HepG2 (cell line): Measurements from ENCODE around the gene CLDN15. TPM values are rescaled to one million over a fixed set of nuclear protein-coding genes. Genes with fewer than 3 reads are reported as not detected.

Experiments
- AKAP8 ChIP-seq: sonication (generic); formaldehyde crosslinking; IDR thresholded peaks from 2 replicates; pipeline ENCODE4 v1.5.1; 2020; ENCODE audit warnings: mild to moderate bottlenecking, missing genetic modification reagents
- ATF7 ChIP-seq, 2 experiments: fragments of 450-650 bp in 1 of 2; sonication (generic) in 1 of 2; formaldehyde crosslinking in 1 of 2; IDR thresholded peaks; 2 replicates each; pipeline versions ENCODE4 v1.4.0 to v1.6.1; 2016 to 2020; ENCODE audit warnings: antibody characterized with exemption in 1 of 2, mild to moderate bottlenecking in 1 of 2, missing genetic modification reagents in 1 of 2
- ELF1 ChIP-seq: sonication (generic); formaldehyde crosslinking; IDR thresholded peaks from 2 replicates; pipeline ENCODE4 v1.4.0; 2020; ENCODE audit warnings: missing genetic modification reagents
- HES4 ChIP-seq: sonication (generic); formaldehyde crosslinking; IDR thresholded peaks from 2 replicates; pipeline ENCODE4 v1.9.0; 2021; ENCODE audit warnings: mild to moderate bottlenecking, missing genetic modification reagents, borderline replicate concordance
- IRF9 ChIP-seq: sonication (generic); formaldehyde crosslinking; IDR thresholded peaks from 2 replicates; pipeline ENCODE4 v1.8.0; 2022; ENCODE audit warnings: missing genetic modification reagents, mild to moderate bottlenecking, borderline replicate concordance
- KDM1A ChIP-seq: IDR thresholded peaks from 2 replicates; pipeline ENCODE4 v1.6.1; 2016; ENCODE audit warnings: missing compliant biosample characterization
- NKX3-1 ChIP-seq: sonication (generic); formaldehyde crosslinking; IDR thresholded peaks from 2 replicates; pipeline ENCODE4 v1.5.0; 2020; ENCODE audit warnings: missing genetic modification reagents
- NR2F1 ChIP-seq, 2 experiments: fragments of 450-650 bp in 1 of 2; formaldehyde crosslinking in 1 of 2; IDR thresholded peaks; 2 replicates each; pipeline versions ENCODE4 v1.5.0 to v1.6.1; 2016 to 2020; ENCODE audit warnings: mild to moderate bottlenecking in 1 of 2, missing compliant biosample characterization in 1 of 2, missing genetic modification reagents in 1 of 2, moderate library complexity in 1 of 2
- NR3C1 ChIP-seq: sonication (generic); formaldehyde crosslinking; IDR thresholded peaks from 2 replicates; pipeline ENCODE4 v1.4.0; 2020; ENCODE audit warnings: missing genetic modification reagents
- PTBP1 ChIP-seq: fragments of 200-400 bp; formaldehyde crosslinking; IDR thresholded peaks from 2 replicates; pipeline ENCODE4 v1.6.1; 2018; ENCODE audit warnings: low read length, low read depth; ENCODE audit not compliant: poor library complexity, severe bottlenecking
- RAD51 ChIP-seq: fragments of 450-650 bp; IDR thresholded peaks from 2 replicates; pipeline ENCODE4 v1.6.1; 2016; ENCODE audit warnings: borderline replicate concordance
- SNAI1 ChIP-seq: sonication (generic); formaldehyde crosslinking; IDR thresholded peaks from 2 replicates; pipeline ENCODE4 v1.5.0; 2020; ENCODE audit warnings: mild to moderate bottlenecking, missing genetic modification reagents, borderline replicate concordance
- SUZ12 ChIP-seq: fragments of 150-350 bp; IDR thresholded peaks from 2 replicates; pipeline ENCODE4 v1.6.1; 2014; ENCODE audit warnings: low read depth, low read length
- TBX2 ChIP-seq: sonication (generic); formaldehyde crosslinking; IDR thresholded peaks from 2 replicates; pipeline ENCODE4 v1.5.0; 2020; ENCODE audit warnings: missing genetic modification reagents, mild to moderate bottlenecking, borderline replicate concordance
- TSC22D2 ChIP-seq: sonication (generic); formaldehyde crosslinking; IDR thresholded peaks from 2 replicates; pipeline ENCODE4 v1.5.1; 2020; ENCODE audit warnings: missing genetic modification reagents, mild to moderate bottlenecking, borderline replicate concordance
- U2AF1 ChIP-seq: fragments of 200-400 bp; formaldehyde crosslinking; optimal IDR thresholded peaks from 2 replicates; pipeline ENCODE3; 2017; ENCODE audit warnings: mild to moderate bottlenecking, low read depth, low read length
- ZBTB7A ChIP-seq: sonication (generic); formaldehyde crosslinking; IDR thresholded peaks from 2 replicates; pipeline ENCODE4 v1.8.0; 2022; ENCODE audit warnings: mild to moderate bottlenecking, missing genetic modification reagents
- ZC3H4 ChIP-seq: sonication (generic); formaldehyde crosslinking; IDR thresholded peaks from 2 replicates; pipeline ENCODE4 v1.4.0; 2020; ENCODE audit warnings: missing genetic modification reagents, borderline replicate concordance
- ZNF430 ChIP-seq: sonication (generic); formaldehyde crosslinking; IDR thresholded peaks from 2 replicates; pipeline ENCODE4 v1.9.0; 2021; ENCODE audit warnings: mild to moderate bottlenecking, missing genetic modification reagents
- ZNF501 ChIP-seq: sonication (generic); formaldehyde crosslinking; IDR thresholded peaks from 2 replicates; pipeline ENCODE4 v1.5.1; 2020; ENCODE audit warnings: mild to moderate bottlenecking, moderate library complexity, missing genetic modification reagents
- ZNF550 ChIP-seq: sonication (generic); formaldehyde crosslinking; IDR thresholded peaks from 2 replicates; pipeline ENCODE4 v1.4.0; 2020; ENCODE audit warnings: mild to moderate bottlenecking, missing genetic modification reagents, borderline replicate concordance
- ZNF563 ChIP-seq: sonication (generic); formaldehyde crosslinking; IDR thresholded peaks from 2 replicates; pipeline ENCODE4 v1.8.0; 2022; ENCODE audit warnings: mild to moderate bottlenecking, moderate library complexity, missing genetic modification reagents
- polyA plus RNA-seq, 8 experiments: library from polyadenylated mRNA; depleted of rRNA in 3 of 8; stranded (reverse) in 7 of 8; unstranded in 1 of 8; fragments of >200 nt; fragmentation: Illumina TruSeq in 4 of 8; extraction: Trizol in 4 of 8; gene quantifications; 2 replicates each; pipeline versions ENCODE4 v1.2.1 to v1.2.3, GENCODE V29; 2011 to 2016; ENCODE audit warnings: low read depth in 4 of 8, missing spikeins in 1 of 8, mixed read lengths in 1 of 8; ENCODE audit not compliant: insufficient read depth in 1 of 8
- total RNA-seq, 5 experiments: library from RNA; depleted of rRNA; stranded (reverse); fragments of >200 nt; fragmentation: Illumina TruSeq; extraction: Trizol; gene quantifications; 2 replicates each; pipeline ENCODE4 v1.2.3, GENCODE V29; 2016; ENCODE audit warnings: low read depth in 1 of 5
- TF ChIP-seq, protein P1 (sequence below): sonication (generic); formaldehyde crosslinking; IDR thresholded peaks from 2 replicates; pipeline ENCODE4 v1.5.0; 2020; ENCODE audit warnings: mild to moderate bottlenecking, missing genetic modification reagents, borderline replicate concordance
- TF ChIP-seq, protein P2 (sequence below): IDR thresholded peaks from 2 replicates; pipeline ENCODE4 v1.6.1; 2016; ENCODE audit warnings: missing compliant biosample characterization, missing genetic modification reagents, borderline replicate concordance

CLDN15 gene
- total and polyA plus RNA-seq, 2 of the 13 experiments (the other 11 are each of a cell fraction or from before 2014, with no cell fraction given), result 7.1 to 17.8 TPM

DNA sequence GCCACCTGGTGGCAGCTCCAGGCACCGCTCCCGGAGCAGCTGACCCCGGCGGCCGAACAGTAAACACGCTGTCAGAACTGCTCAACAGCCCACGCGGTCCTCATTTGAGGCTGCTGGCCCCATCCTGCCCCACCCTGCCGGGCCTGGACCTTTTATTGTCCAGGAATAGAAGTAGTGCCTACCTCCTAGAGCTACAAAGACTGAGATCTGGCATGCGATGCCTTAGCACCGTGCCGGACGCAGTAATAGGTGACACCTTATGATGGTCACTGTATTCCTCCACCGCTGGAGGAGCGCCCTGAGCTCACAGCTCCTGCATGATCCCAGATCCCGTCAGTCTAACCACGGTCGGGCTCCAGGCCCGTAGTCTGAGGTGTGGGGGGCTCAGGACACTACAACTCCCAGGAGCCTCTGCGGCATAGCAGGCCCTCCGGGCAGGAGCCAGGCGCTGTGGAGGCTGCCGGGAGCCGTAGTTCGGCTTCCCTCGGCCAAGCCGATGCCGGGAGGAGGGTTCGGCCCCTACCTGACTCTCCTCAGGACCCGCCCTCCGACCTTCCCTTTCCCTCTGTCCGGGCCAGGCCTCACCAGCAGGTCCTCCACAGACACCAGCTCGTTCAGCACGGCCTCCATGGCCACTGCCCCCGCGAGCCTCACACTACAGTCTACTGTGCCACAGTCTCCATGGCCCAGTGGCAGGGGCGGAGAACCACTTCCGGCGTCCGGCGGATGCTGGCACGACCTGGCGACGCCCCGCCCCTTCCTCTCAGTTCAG, 7.0 kb upstream of the CLDN15 start, which contains the start of gene FIS1 (continued):
- TF ChIP-seq SNAI1 (peak; percentile 89; the same call in 1 of the 2 replicates), ZNF501 (CRISPR knock-in tag) (peak; percentile 78; the same call in 1 of the 2 replicates), HES4 (CRISPR knock-in tag) (no peak; the same call in 1 of the 2 replicates), SUZ12 (peak; percentile 96), TBX2 (peak; percentile 44; the same call in 1 of the 2 replicates), ZNF550 (no peak), ZNF430 (CRISPR knock-in tag) (peak; percentile 91), TSC22D2 (CRISPR knock-in tag) (no peak; the same call in 1 of the 2 replicates), NR3C1 (CRISPR knock-in tag) (no peak), NR2F1 (CRISPR knock-in tag; IDR thresholded peaks at IDR 0.05) (peak in 1 of 2 experiments; percentile 45; a peak in 1 of 4 replicates), IRF9 (peak; percentile 59; the same call in 1 of the 2 replicates), ELF1 (CRISPR knock-in tag) (peak; percentile 88), ATF7 (IDR thresholded peaks at IDR 0.05) (no peak), ATF7 (CRISPR knock-in tag; IDR thresholded peaks at IDR 0.05) (no peak), U2AF1 (no peak), ZBTB7A (no peak), PTBP1 (no peak), ZC3H4 (CRISPR knock-in tag) (peak; percentile 28; the same call in 1 of the 2 replicates), AKAP8 (peak; percentile 82), NKX3-1 (CRISPR knock-in tag) (peak; percentile 54; the same call in 1 of the 2 replicates), RAD51 (no peak), ZNF563 (CRISPR knock-in tag) (peak; percentile 74; the same call in 1 of the 2 replicates), KDM1A (CRISPR knock-in tag) (no peak)
- TF ChIP-seq, protein P1, sequence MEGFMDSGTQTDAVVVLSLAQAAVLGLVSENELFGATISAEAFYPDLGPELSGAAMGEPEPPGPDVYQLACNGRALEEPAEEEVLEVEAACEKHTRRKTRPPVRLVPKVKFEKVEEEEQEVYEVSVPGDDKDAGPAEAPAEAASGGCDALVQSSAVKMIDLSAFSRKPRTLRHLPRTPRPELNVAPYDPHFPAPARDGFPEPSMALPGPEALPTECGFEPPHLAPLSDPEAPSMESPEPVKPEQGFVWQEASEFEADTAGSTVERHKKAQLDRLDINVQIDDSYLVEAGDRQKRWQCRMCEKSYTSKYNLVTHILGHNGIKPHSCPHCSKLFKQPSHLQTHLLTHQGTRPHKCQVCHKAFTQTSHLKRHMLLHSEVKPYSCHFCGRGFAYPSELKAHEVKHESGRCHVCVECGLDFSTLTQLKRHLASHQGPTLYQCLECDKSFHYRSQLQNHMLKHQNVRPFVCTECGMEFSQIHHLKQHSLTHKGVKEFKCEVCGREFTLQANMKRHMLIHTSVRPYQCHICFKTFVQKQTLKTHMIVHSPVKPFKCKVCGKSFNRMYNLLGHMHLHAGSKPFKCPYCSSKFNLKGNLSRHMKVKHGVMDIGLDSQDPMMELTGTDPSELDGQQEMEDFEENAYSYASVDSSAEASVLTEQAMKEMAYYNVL (CRISPR knock-in tag), result peak; percentile 43; the same call in 1 of the 2 replicates
- TF ChIP-seq, protein P2, sequence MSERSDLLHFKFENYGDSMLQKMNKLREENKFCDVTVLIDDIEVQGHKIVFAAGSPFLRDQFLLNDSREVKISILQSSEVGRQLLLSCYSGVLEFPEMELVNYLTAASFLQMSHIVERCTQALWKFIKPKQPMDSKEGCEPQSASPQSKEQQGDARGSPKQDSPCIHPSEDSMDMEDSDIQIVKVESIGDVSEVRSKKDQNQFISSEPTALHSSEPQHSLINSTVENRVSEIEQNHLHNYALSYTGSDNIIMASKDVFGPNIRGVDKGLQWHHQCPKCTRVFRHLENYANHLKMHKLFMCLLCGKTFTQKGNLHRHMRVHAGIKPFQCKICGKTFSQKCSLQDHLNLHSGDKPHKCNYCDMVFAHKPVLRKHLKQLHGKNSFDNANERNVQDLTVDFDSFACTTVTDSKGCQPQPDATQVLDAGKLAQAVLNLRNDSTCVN (CRISPR knock-in tag), result no peak
